MG63 (cell line): ENCODE data around the gene SF3B2. TPM values are rescaled to one million over a fixed set of nuclear protein-coding genes. Genes with fewer than 3 reads are reported as not detected.

Experiments
- DNase-seq: peaks from one replicate; pipeline ENCODE4 v3.0.0-alpha.2; 2020
- H3K27me3 ChIP-seq: fragments of 250-450 bp; sonication (Bioruptor Pico); 2 replicates; pipeline ENCODE4 v1.5.1; 2020; ENCODE audit warnings: mild to moderate bottlenecking, moderate library complexity
- H3K36me3 ChIP-seq: fragments of 250-450 bp; sonication (Bioruptor Pico); 2 replicates; pipeline ENCODE4 v1.5.1; 2020; ENCODE audit warnings: mild to moderate bottlenecking, moderate library complexity
- H3K4me3 ChIP-seq: fragments of 250-450 bp; sonication (Bioruptor Pico); 2 replicates; pipeline ENCODE4 v1.5.1; 2020; ENCODE audit warnings: mild to moderate bottlenecking, moderate library complexity
- H3K9me3 ChIP-seq: fragments of 250-450 bp; sonication (Bioruptor Pico); 2 replicates; pipeline ENCODE4 v1.5.1; 2020; ENCODE audit warnings: mild to moderate bottlenecking, moderate library complexity
- total RNA-seq: library from RNA; depleted of rRNA; stranded (reverse); fragments of >200 nt; shearing (Covaris generic); gene quantifications from 2 replicates; pipeline ENCODE4 v1.2.3, GENCODE V29; 2014; ENCODE audit warnings: low replicate concordance

Gene SF3B2
- total RNA-seq, 1 experiment from 2014 or later = 174 TPM

DNA sequence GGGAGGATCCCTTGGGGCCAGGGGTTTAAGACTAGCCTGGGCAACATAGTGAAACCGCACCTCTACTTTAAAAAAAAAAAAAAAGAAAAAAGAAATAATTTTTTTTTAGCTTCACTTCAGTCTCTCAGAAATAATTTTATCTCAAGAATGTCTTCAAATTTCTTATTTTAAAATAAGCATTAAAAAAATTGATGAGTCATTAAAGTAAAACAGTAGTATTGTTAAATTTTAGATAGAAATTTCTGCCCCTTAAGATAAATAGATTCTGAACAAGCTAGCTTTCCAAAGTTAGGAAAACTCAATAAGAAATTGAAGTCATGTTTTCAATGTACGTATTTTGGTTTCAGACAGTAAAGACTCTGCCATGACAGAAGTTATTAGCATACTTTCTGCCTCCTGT, 10.2 kb downstream of the SF3B2 start:
- Histone ChIP-seq H3K4me3 (no peak overlapping the region), H3K36me3 (peaks cover 98% of the 10 kb centered on the region), H3K27me3 (no peaks in the 10 kb centered on the region), H3K9me3 (peaks cover 8% of the 10 kb centered on the region)
- DNase-seq = no peak

GRCh38 chr11:66063900-66064299, 11.7 kb downstream of the SF3B2 start:
- Histone ChIP-seq H3K9me3 (peaks cover 8% of the 10 kb centered on the region), H3K27me3 (no peaks in the 10 kb centered on the region), H3K36me3 (peaks cover 100% of the 10 kb centered on the region)

DNA sequence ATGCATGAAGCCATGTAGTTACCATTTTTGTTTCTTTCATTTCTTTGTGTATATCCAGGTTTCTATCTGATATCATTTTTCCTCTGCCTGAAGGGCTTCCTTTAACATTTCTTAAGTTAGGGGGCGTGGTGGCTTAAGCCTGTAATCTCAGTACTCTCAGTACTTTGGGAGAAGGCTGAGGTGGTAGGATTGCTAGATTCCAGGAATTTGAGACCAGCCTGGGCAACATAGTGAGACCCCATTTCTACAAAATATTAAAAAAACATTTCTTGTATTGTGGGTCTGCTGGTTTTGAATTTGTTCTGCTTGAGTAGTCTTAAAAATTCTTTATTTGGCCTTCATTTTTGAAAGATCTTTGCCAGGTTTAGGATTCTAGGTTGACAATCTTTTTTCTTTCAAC, 12.4 kb downstream of the SF3B2 start:
- DNase-seq = no peak
- Histone ChIP-seq H3K27me3 (no peaks in the 10 kb centered on the region), H3K4me3 (no peak overlapping the region), H3K9me3 (peaks cover 8% of the 10 kb centered on the region), H3K36me3 (peaks cover 100% of the 10 kb centered on the region)

More at GRCh38 chr11:66063900-66064299, 11.7 kb downstream of the SF3B2 start:
- no peak overlapping the region for H3K4me3 ChIP-seq
- no peak for DNase-seq

GRCh38 chr11:66066751-66067150, 14.6 kb downstream of the SF3B2 start:
- no peak overlapping the region for H3K4me3 ChIP-seq
- H3K27me3 ChIP-seq = no peaks in the 10 kb centered on the region
- peaks cover 81% of the 10 kb centered on the region for H3K36me3 ChIP-seq
- no peak for DNase-seq
- peaks cover 8% of the 10 kb centered on the region for H3K9me3 ChIP-seq

DNA sequence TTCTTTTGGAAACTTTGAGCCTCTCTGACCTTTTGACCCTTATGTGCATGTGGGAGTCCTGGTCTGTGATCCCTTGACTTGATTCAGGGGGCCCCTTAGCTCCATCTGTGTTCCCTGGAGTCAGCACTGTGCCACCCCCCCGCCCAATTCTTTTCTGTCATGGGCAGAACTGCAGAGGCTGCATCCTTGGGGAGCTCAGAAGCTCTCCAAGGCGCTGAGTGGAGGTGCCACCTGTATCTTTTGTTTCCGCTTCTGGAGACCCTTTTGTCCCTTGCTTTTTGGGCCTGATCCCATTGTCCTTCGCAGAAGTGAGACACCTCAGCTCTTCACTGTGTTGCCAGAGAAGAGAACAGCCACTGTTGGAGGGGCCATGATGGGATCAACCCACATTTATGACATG, 15.5 kb downstream of the SF3B2 start:
- H3K27me3 ChIP-seq = no peaks in the 10 kb centered on the region
- H3K4me3 ChIP-seq = no peak overlapping the region
- peaks cover 72% of the 10 kb centered on the region for H3K36me3 ChIP-seq
- no peak for DNase-seq
- peaks cover 8% of the 10 kb centered on the region for H3K9me3 ChIP-seq

- Histone ChIP-seq H3K27me3 (no peaks in the 10 kb centered on the region), H3K9me3 (peaks cover 6% of the 10 kb centered on the region), H3K4me3 (no peak overlapping the region), H3K36me3 (peaks cover 67% of the 10 kb centered on the region)
- peak; percentile 55 for DNase-seq
Observed at GRCh38 chr11:66068154-66068821, 16.1 kb downstream of the SF3B2 start.

- peak overlapping the region; percentile 48 for H3K4me3 ChIP-seq
- H3K9me3 ChIP-seq = peaks cover 3% of the 10 kb centered on the region
- no peaks in the 10 kb centered on the region for H3K27me3 ChIP-seq
- peak; percentile 30 for DNase-seq
- H3K36me3 ChIP-seq = peaks cover 59% of the 10 kb centered on the region
Observed at GRCh38 chr11:66068923-66069714, 17.0 kb downstream of the SF3B2 start.

GRCh38 chr11:66069715-66070603, 17.8 kb downstream of the SF3B2 start, which contains the start of gene PACS1:
TSS of gene PACS1 (plus strand) at chr11:66070272. CDS start at chr11:66070487, 215 bp downstream.
- Histone ChIP-seq H3K9me3 (no peaks in the 10 kb centered on the region), H3K36me3 (peaks cover 51% of the 10 kb centered on the region)
- DNase-seq = peak; percentile 77

DNA sequence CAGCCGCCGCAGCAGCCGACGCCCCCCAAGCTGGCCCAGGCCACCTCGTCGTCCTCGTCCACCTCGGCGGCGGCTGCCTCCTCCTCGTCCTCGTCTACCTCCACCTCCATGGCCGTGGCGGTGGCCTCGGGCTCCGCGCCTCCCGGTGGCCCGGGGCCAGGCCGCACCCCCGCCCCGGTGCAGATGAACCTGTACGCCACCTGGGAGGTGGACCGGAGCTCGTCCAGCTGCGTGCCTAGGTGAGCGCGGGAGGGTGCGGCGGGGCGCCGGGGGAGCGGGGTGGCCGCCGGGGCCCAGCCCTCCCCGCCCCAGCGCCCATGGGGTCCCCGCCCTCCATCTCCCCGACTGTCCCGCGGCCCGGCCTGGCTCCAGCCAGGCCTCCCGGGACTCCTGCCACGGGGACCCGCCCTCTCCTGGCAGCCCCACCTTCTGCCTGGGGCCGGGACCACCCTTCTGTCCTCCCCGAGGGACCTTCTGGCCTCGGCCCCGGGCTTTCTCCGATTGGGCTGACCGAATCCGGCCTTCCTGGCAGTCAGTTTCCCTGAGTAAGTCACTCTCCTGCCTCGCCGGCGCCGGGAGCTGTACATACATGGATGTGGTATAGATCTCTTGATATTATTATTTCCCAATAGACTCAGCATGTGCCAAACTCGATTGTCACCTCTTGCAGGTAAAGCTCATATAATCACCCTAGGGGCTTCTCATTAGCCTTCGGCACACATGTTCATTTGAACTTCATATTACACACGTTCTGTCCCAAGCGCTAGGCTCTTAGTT, 18.6 kb downstream of the SF3B2 start:
- no peaks in the 10 kb centered on the region for H3K27me3 ChIP-seq
- no peaks in the 10 kb centered on the region for H3K9me3 ChIP-seq
- peaks cover 42% of the 10 kb centered on the region for H3K36me3 ChIP-seq
- peak; percentile 44 for DNase-seq
- H3K4me3 ChIP-seq = peak overlapping the region; percentile 66

More at GRCh38 chr11:66069715-66070603, 17.8 kb downstream of the SF3B2 start, which contains the start of gene PACS1:
- Histone ChIP-seq H3K4me3 (peak within 1 kb of the TSS; percentile 66), H3K27me3 (no peaks in the 10 kb centered on the region)

DNA sequence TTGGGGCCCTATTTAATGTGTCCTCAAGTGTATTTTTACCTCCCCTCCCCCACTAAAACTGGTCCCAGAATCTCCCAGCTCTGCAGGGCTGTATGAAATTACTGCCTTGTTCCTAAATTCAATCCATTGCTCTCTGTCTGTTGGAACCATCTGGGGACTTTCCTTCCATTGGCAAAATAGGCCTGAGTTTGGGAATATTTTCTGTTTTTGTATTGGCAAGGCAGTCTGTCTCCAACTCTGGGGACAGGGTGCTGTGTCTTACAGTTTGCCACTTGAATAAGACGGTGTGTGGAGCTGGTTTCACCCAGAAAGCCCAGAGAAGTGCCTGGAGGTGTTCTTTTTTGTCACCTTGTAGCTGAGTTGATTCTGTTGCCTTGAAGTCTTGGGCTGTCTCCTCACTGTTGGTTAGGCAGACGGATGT, 19.2 kb downstream of the SF3B2 start:
- H3K27me3 ChIP-seq = no peaks in the 10 kb centered on the region
- no peaks in the 10 kb centered on the region for H3K9me3 ChIP-seq
- no peak for DNase-seq
- H3K4me3 ChIP-seq = peak overlapping the region; percentile 66
- peaks cover 36% of the 10 kb centered on the region for H3K36me3 ChIP-seq

DNA sequence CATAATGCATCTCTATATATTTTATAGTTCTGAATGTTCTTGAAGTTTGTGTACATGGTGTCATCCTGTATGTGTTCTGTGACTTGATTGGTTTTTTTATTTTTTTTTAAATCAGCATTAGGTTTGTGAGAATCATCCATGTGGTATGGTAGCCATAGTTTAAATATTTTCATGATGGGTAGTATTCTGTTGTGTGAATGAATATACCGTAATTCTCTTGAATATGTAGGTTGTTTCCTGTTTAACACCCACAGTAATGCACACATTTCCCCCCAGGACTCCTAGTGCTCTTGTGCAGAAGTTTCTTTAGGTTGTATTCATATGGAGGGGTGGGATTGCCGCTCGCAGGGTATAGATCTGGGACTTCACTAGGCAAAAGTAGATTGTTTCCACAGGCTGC, 19.9 kb downstream of the SF3B2 start:
- no peak overlapping the region for H3K4me3 ChIP-seq
- no peaks in the 10 kb centered on the region for H3K9me3 ChIP-seq
- H3K27me3 ChIP-seq = no peaks in the 10 kb centered on the region
- DNase-seq = no peak
- H3K36me3 ChIP-seq = peaks cover 30% of the 10 kb centered on the region

DNA sequence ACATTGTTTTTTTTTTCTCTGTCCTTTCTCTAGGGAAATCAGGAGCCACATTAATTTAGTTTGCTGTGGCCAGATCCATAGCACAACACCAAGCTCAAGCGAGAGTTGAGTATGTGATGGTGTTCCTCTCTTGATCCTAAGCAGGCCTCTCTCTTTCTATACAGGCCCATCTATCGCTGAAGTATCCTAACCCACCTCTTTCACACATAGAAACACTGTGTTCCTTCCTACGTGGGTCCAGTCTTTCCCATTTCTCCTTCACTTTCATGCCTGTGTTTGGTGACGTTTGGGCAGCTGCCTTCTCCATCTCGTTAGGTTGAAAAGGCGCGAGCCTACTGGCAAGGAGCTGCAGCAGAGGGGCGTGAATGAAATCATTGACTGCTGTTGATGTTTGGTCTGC, 20.4 kb downstream of the SF3B2 start:
- Histone ChIP-seq H3K36me3 (peaks cover 25% of the 10 kb centered on the region), H3K27me3 (no peaks in the 10 kb centered on the region), H3K9me3 (no peaks in the 10 kb centered on the region), H3K4me3 (no peak overlapping the region)
- DNase-seq = no peak

DNA sequence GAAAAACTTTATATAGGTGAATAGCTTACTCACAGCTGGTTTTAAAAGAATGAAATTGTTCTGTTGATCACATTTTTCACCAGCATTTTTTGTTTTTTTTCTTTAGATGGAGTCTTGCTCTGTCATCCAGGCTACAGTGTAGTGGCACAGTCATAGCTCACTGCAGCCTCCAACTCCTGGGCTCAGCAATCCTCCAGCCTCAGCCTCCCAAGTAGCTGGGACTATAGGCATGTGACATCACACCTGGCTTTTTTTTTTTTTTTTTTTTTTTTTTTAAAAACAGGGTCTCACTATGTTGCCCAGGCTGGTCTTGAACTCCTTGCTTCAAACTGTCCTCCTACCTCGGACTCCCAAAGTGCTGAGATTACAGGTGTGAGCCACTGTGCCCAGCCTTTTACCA, 21.5 kb downstream of the SF3B2 start:
- no peak for DNase-seq
- Histone ChIP-seq H3K27me3 (no peaks in the 10 kb centered on the region), H3K9me3 (no peaks in the 10 kb centered on the region), H3K36me3 (peaks cover 14% of the 10 kb centered on the region), H3K4me3 (no peak overlapping the region)

DNA sequence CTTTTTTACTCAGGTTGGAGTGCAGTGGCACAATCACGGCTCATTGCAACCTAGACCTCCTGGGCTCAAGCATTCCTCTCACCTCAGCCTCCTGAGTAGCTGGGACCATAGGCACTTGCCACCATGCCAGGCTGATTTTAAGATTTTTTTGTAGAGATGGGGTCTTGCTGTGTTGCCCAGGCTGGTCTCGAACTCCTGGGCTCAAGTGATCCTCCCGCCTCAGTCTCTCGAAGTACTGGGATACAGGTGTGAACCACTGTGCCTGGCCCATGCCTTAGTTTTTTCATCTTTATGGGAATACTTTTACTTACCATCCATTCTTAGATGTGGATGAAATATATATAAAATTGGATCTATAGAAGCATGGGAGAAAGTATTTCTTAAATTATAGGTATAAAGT, 23.1 kb downstream of the SF3B2 start:
- H3K4me3 ChIP-seq = no peak overlapping the region
- no peaks in the 10 kb centered on the region for H3K27me3 ChIP-seq
- DNase-seq = no peak
- H3K9me3 ChIP-seq = no peaks in the 10 kb centered on the region
- H3K36me3 ChIP-seq = peaks cover 2% of the 10 kb centered on the region; the same call in 1 of the 2 replicates

DNA sequence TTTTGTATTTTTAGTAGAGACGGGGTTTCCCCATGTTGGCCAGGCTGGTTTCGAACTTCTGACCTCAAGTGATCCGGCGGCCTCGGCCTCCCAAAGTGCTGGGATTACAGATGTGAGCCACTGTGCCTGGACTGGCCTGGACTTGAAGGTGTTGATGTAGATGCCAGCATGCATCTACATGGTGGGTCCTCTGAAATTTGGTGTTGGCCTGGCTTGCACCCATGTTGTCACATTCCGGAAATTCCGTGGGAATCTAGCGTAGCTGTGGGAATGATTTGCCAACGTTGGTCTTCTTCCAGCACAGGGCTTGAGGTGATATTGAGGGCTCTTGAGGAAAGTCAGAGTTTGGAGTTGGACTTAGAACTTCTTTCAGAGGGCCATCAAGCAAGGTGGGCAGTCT, 24.4 kb downstream of the SF3B2 start:
- no peak for DNase-seq
- Histone ChIP-seq H3K27me3 (no peaks in the 10 kb centered on the region), H3K4me3 (no peak overlapping the region), H3K36me3 (peaks cover 2% of the 10 kb centered on the region; the same call in 1 of the 2 replicates), H3K9me3 (no peaks in the 10 kb centered on the region)

DNA sequence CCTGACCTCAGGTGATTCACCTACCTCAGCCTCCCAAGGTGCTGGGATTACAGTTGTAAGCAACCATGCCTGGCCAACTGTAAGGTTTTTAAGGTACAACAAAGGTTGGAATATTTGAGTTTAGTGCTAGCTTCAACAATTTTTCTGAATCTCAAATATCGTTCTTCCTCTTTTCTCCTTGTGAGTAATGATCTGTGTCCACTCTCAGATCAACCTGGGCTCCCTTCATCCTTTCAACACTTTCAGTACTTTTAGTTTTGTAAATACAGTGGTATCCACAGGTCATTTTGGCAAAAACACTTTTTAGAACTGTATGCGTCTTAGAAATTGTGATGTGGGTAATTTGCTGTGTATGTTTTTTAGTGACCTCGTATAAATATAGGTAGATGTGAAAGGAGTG, 25.8 kb downstream of the SF3B2 start:
- peaks cover 2% of the 10 kb centered on the region; the same call in 1 of the 2 replicates for H3K36me3 ChIP-seq
- no peaks in the 10 kb centered on the region for H3K27me3 ChIP-seq
- H3K9me3 ChIP-seq = no peaks in the 10 kb centered on the region
- no peak overlapping the region for H3K4me3 ChIP-seq
- no peak for DNase-seq
